Esophagus squamous epithelium (tissue), 4 donors: Measurements from ENCODE around the gene SERTAD3.

Experiments
- POLR2A ChIP-seq, 4 donors: fragments of 450-650 bp; IDR thresholded peaks; one replicate each; pipeline ENCODE4 v1.6.1; 2017; ENCODE audit warnings: antibody characterized with exemption in 4 of 4, mild to moderate bottlenecking in 4 of 4, moderate library complexity in 3 of 4
- TF ChIP-seq, protein P1 (sequence below), 6 experiments: fragments of 450-650 bp in 4 of 6; fragments of 200-600 bp in 2 of 6; sonication (generic) in 2 of 6; IDR thresholded peaks; one replicate each; pipeline ENCODE4 v1.5.1; 2016 to 2019; ENCODE audit warnings: antibody characterized with exemption in 6 of 6, mild to moderate bottlenecking in 4 of 6, moderate library complexity in 4 of 6

- TF ChIP-seq, protein P1, sequence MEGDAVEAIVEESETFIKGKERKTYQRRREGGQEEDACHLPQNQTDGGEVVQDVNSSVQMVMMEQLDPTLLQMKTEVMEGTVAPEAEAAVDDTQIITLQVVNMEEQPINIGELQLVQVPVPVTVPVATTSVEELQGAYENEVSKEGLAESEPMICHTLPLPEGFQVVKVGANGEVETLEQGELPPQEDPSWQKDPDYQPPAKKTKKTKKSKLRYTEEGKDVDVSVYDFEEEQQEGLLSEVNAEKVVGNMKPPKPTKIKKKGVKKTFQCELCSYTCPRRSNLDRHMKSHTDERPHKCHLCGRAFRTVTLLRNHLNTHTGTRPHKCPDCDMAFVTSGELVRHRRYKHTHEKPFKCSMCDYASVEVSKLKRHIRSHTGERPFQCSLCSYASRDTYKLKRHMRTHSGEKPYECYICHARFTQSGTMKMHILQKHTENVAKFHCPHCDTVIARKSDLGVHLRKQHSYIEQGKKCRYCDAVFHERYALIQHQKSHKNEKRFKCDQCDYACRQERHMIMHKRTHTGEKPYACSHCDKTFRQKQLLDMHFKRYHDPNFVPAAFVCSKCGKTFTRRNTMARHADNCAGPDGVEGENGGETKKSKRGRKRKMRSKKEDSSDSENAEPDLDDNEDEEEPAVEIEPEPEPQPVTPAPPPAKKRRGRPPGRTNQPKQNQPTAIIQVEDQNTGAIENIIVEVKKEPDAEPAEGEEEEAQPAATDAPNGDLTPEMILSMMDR (IDR thresholded peaks at IDR 0.05) = no peak
- no peak for TF ChIP-seq POLR2A (IDR thresholded peaks at IDR 0.05)
Observed at GRCh38 chr19:40412866-40413265, 31.3 kb downstream of the SERTAD3 start.
